IMR-90 (cell line): ENCODE measurements around the gene TBC1D8. TPM values are rescaled to one million over a fixed set of nuclear protein-coding genes. Genes with fewer than 3 reads are reported as not detected.

ENCODE experiments used
- BHLHE40 ChIP-seq: fragments of 150-350 bp; IDR thresholded peaks from 2 replicates; pipeline ENCODE4 v1.6.1; 2016; ENCODE audit warnings: mild to moderate bottlenecking, low read depth, low read length
- FOS ChIP-seq: fragments of 150-350 bp; IDR thresholded peaks from 2 replicates; pipeline ENCODE4 v1.6.1; 2016; ENCODE audit warnings: low read depth, low read length
- USF2 ChIP-seq: fragments of 150-350 bp; IDR thresholded peaks from 2 replicates; pipeline ENCODE4 v1.6.1; 2017; ENCODE audit warnings: mild to moderate bottlenecking, antibody characterized with exemption, low read length, low read depth
- polyA plus RNA-seq, 3 experiments: library from polyadenylated mRNA; depleted of rRNA; stranded (reverse); fragments of >200 nt; gene quantifications; 2 replicates each; pipeline ENCODE4 v1.2.3, GENCODE V29; 2012; ENCODE audit warnings: low replicate concordance in 1 of 3
- total RNA-seq: library from RNA; depleted of rRNA; stranded (reverse); fragments of >200 nt; gene quantifications from 2 replicates; pipeline ENCODE4 v1.2.3, GENCODE V29; 2012

TBC1D8 gene
- total and polyA plus RNA-seq, 2 of the 4 experiments (the other 2 are of a cell fraction) = 1.3 to 1.5 TPM

- TF ChIP-seq USF2 = no peak
- no peak for TF ChIP-seq BHLHE40
- TF ChIP-seq FOS = no peak
Measured at GRCh38 chr2:101152272-101153076, 1.3 kb upstream of the TBC1D8 start (continued).
